H7 (cell line): ENCODE data around the gene C13orf42. TPM values are rescaled to one million over a fixed set of nuclear protein-coding genes. Genes with fewer than 3 reads are reported as not detected.
"Not testable (repeated sequence)": the region's sequence is repeated elsewhere in the genome, so short reads cannot be mapped to it uniquely, and the experiment has no call there.

Experiments
- DNase-seq: peaks from one replicate; pipeline ENCODE4 v3.0.0; 2012
- H3K27me3 ChIP-seq: 2 replicates; pipeline ENCODE4 v1.6.0; 2011; ENCODE audit warnings: mild to moderate bottlenecking, low read length; ENCODE audit not compliant: control insufficient read depth, insufficient read depth
- H3K36me3 ChIP-seq: replicated peaks from 2 replicates; pipeline ENCODE4 v1.5.1; 2011; ENCODE audit warnings: low read length; ENCODE audit not compliant: control insufficient read depth, insufficient read depth
- H3K4me3 ChIP-seq: 2 replicates; pipeline ENCODE4 v1.5.1; 2011; ENCODE audit warnings: low read depth, mild to moderate bottlenecking, control low read depth, low read length, moderate library complexity; ENCODE audit not compliant: insufficient read depth
- total RNA-seq: library from RNA; depleted of rRNA; stranded (reverse); fragments of >200 nt; shearing (Covaris generic); gene quantifications from 2 replicates; pipeline ENCODE4 v1.2.3, GENCODE V29; 2014

C13orf42 gene
- total RNA-seq, 1 experiment from 2014 or later = 6.0 TPM

DNA sequence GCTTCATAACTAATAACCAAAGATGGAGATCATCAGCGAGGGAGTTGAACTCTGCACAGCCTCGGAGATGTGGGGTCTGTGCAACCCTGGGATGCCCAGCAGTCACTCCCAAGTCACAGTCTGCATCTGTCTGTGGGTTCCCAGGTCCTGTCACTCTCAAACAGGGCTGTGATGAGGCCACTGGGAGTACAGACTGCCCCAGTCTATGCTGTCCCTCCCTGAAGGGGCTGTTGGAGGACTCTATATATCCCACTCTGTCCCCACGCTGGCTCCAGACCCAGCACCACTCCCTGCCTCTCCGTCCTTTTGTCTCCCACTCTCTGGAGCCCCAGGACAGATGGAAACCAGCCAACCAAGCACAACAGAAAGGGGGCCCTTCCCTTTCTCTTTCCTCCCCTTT is 26.2 kb upstream of the C13orf42 start:
- H3K27me3 ChIP-seq = no peaks in the 10 kb centered on the region
- H3K36me3 ChIP-seq = peaks cover 1% of the 10 kb centered on the region; the same call in 1 of the 2 replicates
- no peak overlapping the region for H3K4me3 ChIP-seq
- DNase-seq = no peak

GRCh38 chr13:51136276-51136980 is 25.4 kb upstream of the C13orf42 start:
- no peaks in the 10 kb centered on the region for H3K27me3 ChIP-seq
- H3K4me3 ChIP-seq = no peak overlapping the region
- DNase-seq = no peak
- H3K36me3 ChIP-seq = peaks cover 1% of the 10 kb centered on the region; the same call in 1 of the 2 replicates

DNA sequence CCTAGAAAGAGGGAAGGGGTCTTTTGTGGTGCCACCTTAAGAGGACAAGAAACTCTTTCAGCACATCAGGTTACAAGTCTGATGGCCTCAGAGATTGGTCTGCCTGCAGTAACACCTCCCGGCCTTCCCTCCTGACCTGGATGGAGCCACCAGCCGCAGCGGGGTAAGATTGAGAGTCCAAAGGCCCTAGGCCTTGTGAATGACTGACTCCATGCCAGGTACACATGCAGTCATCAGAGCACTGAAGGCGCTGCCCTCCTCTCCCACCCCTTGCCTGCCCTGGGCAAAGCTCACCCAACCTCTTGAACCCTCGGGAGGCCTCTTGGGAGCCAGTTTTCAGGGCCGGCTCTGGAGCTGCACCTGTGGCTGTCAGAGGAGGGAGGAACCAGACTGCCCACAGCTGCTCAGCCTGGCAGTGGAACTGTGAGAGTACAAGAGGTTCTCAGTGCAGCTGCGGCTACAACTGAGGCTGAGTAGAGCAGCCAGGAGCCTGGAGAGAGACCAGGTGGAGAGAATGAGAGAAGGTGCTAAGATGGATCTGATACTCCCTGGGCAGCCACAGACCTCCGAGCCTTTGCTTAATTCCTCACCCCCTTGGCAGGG is 23.8 kb upstream of the C13orf42 start:
- no peak for DNase-seq
- H3K36me3 ChIP-seq = peaks cover 1% of the 10 kb centered on the region; the same call in 1 of the 2 replicates
- no peaks in the 10 kb centered on the region for H3K27me3 ChIP-seq
- no peak overlapping the region for H3K4me3 ChIP-seq

GRCh38 chr13:51130348-51130747 is 19.3 kb upstream of the C13orf42 start:
- no peak overlapping the region for H3K4me3 ChIP-seq
- H3K36me3 ChIP-seq = peaks cover 1% of the 10 kb centered on the region; the same call in 1 of the 2 replicates
- no peak for DNase-seq
- no peaks in the 10 kb centered on the region for H3K27me3 ChIP-seq

DNA sequence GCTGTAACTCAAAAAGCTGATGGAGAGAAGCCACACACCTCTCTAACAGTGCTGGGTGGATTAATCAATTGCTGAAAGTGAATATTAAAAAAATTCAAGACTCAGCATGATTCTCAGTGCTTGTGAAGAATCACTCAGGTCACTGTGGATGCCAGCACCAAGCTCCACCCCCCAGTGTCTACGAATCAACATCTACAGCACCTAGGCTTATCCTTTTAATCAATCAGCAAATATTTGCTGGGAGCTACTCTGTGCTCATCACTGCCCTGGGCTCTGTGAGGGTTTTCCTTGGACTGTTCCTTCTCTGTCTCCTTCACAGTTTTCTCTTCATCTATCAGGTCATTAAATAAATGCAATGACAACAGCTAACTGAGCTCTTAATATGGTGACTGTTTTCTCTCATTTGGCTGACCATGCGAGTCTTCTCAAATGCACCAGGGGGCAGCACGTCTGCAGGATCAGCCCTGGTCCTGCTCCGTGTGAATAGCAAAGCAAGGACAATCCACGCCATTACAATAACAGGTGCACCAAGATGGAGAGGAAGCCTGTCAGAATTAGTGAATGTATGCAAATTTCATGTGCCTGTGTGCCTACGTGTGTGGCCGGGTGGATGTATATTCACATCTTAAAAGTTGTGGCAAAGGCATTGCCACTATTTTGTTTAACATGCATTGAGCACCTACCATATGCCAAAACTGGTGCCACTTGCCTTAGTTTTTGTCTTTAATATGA is 14.6 kb upstream of the C13orf42 start:
- H3K36me3 ChIP-seq = no peaks in the 10 kb centered on the region; the same call in 1 of the 2 replicates
- peak; percentile 74 for DNase-seq
- H3K4me3 ChIP-seq = no peak overlapping the region
- no peaks in the 10 kb centered on the region for H3K27me3 ChIP-seq

- DNase-seq = no peak
- Histone ChIP-seq H3K27me3 (no peaks in the 10 kb centered on the region), H3K36me3 (no peaks in the 10 kb centered on the region), H3K4me3 (no peak overlapping the region)
These were observed 11.9 kb upstream of the C13orf42 start for GRCh38 chr13:51122868-51123566.

GRCh38 chr13:51120873-51121272 is 9.8 kb upstream of the C13orf42 start:
- H3K27me3 ChIP-seq, H3K36me3 ChIP-seq, H3K4me3 ChIP-seq: not testable (repeated sequence)
- peak; percentile 48 for DNase-seq

- H3K36me3 ChIP-seq = no peaks in the 10 kb centered on the region
- DNase-seq = no peak
- H3K27me3 ChIP-seq = no peaks in the 10 kb centered on the region
- no peak overlapping the region for H3K4me3 ChIP-seq
These were observed 7.8 kb upstream of the C13orf42 start for GRCh38 chr13:51118809-51119431.

DNA sequence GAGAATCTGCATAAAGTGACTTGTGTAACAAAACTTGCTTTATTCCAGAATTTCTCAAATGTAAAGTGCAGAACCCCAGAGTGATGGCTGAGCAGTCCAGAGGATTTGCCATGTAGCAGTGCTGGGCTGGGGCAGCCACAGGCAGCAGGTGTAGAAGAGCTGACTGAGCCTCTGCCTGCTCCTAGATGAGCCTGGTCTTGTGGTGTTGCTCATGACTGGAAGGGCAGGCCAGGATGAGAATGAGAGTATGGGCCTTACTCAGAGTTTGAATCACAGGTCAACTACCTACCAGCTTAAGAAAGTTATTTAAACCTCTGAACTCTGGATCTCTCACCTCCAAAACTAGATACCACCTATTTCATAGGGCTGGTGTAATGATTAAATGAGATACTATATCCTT is 2.9 kb upstream of the C13orf42 start:
- no peak overlapping the region for H3K4me3 ChIP-seq
- DNase-seq = no peak
- no peaks in the 10 kb centered on the region for H3K36me3 ChIP-seq

DNA sequence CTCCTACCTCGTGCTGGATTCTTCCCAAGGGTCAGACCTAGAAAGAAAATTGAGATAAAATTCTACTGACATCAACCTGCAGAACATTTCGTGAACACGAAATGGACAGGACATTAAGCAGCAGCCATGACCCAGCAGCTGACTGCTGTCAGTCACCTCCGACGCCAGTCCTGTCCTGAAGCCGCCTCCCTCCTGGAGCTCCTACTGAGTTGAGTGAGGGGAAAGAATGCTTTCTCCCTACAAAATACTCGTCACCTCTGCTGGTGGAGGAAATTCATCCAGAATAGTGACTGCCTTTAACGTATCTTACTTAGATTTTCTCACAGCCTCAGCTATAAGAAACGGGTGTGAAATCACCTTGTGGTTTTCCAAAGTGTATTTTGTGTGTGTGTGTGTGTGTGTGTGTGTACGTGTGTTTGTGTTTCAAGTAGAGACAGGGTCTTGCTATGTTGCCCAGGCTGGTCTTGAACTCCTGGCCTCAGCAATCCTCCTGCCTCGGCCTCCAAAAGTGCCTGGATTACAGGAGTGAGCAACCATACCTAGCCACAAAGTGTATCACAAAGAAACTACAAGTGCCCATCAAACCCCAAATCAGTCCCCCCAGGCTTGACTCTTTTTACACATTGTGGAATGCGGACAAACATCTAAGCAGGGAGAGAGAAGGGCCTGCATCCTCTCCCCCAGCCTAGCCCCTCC is 2.3 kb upstream of the C13orf42 start:
- no peak overlapping the region for H3K4me3 ChIP-seq
- no peak for DNase-seq
- H3K36me3 ChIP-seq = no peaks in the 10 kb centered on the region
- H3K27me3 ChIP-seq = no peaks in the 10 kb centered on the region

More for the DNA sequence above, 2.9 kb upstream of the C13orf42 start:
- H3K27me3 ChIP-seq = no peaks in the 10 kb centered on the region

GRCh38 chr13:51112771-51113170 is 1.7 kb upstream of the C13orf42 start:
- H3K36me3 ChIP-seq = no peaks in the 10 kb centered on the region
- no peak for DNase-seq
- H3K27me3 ChIP-seq = no peaks in the 10 kb centered on the region
- no peak overlapping the region for H3K4me3 ChIP-seq

DNA sequence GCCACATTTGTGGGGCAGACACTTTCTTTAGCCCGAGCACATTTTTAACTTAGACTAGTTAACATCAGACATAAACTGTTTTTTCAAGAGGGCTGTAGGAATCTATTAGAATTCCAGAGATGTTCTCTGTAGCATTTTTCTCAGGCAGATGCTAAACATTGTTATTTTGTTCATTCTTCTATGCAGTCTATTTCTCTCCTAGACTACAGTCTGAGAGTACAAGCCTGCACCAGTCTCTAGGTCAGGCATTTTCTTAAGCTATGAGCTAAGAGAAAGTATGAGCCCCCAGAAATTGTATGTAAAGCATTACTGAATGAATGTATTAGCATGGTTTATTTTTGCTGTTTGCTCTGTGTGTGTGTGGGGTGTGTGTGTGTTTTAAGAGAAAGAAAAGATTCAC is 923 bp upstream of the C13orf42 start:
- DNase-seq = no peak
- H3K27me3 ChIP-seq = no peaks in the 10 kb centered on the region
- no peaks in the 10 kb centered on the region for H3K36me3 ChIP-seq
- no peak overlapping the region for H3K4me3 ChIP-seq

- no peaks in the 10 kb centered on the region for H3K27me3 ChIP-seq
- H3K4me3 ChIP-seq = no peak overlapping the region
- H3K36me3 ChIP-seq = no peaks in the 10 kb centered on the region
- DNase-seq = no peak
These were observed 3.1 kb downstream of the C13orf42 start for GRCh38 chr13:51107996-51108395.

DNA sequence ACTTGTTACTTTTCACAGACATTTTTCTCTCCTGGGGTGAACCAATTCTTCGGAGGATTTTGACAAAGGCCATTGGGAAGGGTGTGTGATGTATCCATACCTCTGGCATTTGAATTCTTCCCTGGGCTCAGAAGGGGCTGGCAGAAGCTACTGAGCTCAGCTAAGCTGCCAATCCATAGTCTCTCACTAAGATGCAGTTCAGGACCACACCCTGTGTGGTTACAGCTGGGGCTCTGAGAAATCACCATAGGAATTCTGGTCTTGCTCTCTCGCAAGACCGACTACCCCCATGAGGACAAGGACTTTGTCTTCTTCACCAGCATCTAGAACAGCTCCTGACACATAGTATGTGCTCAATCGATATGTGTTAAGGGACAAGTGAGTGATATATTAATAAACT is 6.0 kb downstream of the C13orf42 start:
- DNase-seq = no peak
- H3K4me3 ChIP-seq = no peak overlapping the region
- H3K36me3 ChIP-seq = no peaks in the 10 kb centered on the region
- H3K27me3 ChIP-seq = no peaks in the 10 kb centered on the region
